NCI-H128 (cell line): ENCODE measurements around the gene ZBTB47.

Source experiments
- DNase-seq: peaks from one replicate; lab custom pipeline; 2025; ENCODE audit not compliant: unreplicated experiment; lab: John Stamatoyannopoulos, UW

Gene ZBTB47

DNA sequence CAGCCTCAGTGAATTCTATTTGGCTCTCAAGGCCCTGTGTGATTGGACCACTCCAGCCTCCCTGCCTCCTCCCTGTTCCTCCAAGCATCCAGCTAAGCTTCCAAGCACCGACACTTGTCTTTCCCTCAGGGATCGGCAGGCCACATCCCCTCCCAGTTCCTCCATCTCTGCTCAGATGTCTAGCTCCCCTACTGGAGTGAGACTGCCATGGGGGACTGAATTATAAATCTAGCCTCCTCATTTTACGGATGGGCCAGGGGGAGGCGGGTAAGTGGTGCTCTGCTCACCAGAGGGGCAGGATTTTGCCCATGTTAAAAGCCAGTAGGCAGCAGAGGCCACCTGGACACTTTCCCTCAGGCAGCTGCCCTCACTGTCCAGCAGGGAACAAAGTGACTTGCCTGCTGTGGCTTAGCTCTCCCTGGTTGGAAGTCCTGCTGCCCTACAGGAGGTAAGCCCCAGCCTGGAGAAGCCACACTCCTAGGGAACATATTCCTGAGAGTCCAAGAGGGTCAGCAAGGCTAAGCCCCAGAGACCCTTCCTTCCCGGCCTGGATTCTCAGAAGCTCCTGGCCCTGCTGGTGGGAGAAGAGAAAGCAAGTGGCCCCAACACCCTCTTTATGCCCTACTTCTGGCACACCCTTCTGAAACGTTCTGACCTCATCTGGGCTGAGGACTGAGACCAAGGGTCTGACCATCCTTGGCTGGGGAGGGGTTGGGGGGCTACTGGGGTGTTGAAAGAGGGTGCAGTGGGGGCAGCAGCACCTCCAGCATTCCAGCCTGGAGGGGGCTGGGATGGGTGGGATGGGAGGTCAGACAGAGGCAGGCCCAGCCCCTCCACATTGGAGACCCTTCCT, 58.2 kb downstream of the ZBTB47 start:
- no peak for DNase-seq

DNA sequence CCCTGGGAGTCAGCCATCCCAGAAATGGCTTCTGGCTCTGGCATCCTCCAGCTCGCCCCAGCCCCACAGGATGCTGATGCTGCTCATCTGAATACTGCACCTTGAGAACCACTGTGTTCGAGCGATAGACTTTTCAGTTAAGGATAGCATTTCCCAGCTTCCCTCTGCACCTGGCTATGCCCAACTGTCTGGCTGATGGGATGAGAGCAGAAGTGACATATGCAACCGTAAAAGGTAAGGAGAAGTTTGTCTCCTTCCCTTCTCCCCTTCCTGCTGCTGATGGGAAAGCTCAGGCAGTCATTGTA, 58.8 kb downstream of the ZBTB47 start:
- DNase-seq, result no peak

DNA sequence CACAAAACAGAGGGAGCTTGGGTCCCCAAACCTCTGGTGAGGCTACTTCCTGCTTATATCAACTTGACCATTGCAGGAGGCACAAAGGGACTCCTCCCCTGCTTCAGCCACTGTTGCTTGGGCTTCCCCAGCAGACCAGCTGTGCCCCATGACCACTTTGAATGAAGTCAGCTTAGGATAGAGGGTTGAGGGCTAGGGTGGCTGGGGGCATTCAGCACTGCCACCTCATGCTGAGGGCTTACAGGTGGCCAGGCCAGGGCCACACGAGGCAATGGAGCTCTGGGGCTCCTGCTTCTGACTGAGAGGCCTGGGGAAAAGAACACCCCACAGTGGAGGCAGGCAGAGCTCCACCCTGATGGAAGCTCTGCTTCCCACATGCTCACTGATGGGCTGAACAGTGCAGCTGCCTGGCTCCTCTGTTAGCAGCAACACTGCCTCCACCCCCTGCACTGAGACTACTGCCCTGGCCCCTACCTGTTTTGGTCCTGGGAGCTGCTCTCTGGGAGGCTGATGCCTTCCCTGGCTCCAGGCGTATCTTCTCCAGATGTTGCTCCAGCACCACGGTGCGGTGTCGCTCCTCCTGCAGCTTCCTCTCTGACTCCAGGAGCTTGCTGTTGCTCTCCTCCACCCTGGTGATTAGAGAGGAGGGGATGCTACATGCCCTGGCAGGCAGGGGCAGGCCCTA, 59.3 kb downstream of the ZBTB47 start:
- DNase-seq, result no peak

DNA sequence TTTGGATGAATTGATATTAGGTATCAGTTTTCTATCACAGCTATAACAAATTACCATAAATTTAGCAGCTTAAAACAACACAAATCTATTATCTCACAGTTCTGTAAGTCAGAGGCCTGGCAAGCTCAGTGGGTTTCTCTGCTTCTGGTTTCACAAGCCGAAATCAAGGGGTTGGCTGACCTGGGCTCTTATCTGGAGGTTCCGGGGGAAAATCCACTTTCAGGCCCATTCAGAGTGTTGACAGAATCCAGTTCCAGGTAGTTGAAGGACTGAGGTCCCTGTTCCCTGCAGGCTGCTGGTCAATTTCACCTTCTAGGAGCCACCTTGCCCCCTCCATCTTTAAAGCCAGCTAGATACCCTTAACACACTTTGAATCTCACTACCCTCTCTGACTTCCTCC, 60.2 kb downstream of the ZBTB47 start:
- DNase-seq, result no peak

DNA sequence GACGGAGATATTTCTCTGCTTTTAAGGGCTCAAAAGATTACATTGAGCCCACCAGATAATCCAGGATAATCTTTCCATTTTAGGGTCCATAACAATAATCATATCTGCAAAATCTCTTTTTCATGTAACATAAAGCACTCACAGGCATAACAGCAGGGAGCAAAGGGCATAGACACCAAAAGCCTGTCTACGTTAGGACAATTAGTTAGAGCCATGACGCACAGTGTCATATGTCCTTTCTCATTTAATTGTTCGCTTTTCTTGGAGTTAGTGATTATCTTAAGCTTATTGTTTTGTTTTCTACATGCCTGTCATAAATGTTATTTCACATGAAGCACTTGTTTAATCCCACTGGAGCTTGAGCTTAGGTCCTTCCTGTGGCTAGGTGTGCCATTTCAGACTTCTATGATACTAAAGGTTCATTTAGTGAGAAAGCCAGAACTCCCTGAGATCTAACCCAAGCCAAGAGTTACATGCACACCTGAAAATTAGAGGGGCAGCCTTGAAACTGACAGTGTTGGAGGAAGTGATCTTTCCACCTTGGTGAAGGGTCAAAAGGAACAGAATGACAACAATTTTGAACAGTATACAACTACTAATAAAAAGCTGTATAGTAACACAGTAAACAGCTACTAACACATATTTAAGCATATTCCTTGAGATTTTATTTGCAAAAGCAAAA, 60.8 kb downstream of the ZBTB47 start:
- DNase-seq, result no peak
